NOMO-1 (cell line): Measurements from ENCODE around the gene PRKCA.

Source experiments
- DNase-seq, 2 experiments: peaks; one replicate each; lab custom pipeline; 2025; ENCODE audit not compliant: unreplicated experiment in 2 of 2; lab: John Stamatoyannopoulos, UW

Gene PRKCA

DNA sequence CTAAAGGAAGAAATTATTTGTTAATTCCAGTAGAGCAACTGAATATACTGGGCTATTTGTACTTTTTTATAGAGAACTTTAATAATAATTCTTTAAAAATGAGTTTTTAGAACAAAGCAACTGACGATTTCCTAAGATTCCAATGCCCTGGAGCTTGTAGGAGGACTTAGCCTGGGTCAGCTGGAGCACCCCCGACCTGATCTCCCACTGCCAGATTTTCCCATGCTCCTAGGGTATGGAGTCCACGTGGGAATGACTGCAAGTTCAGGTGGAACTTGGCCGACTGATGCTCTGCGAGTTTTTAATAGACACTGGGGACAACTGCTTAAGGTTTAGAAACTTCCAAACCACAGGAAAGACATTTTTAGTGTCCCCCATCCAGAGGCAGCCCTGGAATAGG is 507.0 kb downstream of the PRKCA start:
- no peak for DNase-seq

DNA sequence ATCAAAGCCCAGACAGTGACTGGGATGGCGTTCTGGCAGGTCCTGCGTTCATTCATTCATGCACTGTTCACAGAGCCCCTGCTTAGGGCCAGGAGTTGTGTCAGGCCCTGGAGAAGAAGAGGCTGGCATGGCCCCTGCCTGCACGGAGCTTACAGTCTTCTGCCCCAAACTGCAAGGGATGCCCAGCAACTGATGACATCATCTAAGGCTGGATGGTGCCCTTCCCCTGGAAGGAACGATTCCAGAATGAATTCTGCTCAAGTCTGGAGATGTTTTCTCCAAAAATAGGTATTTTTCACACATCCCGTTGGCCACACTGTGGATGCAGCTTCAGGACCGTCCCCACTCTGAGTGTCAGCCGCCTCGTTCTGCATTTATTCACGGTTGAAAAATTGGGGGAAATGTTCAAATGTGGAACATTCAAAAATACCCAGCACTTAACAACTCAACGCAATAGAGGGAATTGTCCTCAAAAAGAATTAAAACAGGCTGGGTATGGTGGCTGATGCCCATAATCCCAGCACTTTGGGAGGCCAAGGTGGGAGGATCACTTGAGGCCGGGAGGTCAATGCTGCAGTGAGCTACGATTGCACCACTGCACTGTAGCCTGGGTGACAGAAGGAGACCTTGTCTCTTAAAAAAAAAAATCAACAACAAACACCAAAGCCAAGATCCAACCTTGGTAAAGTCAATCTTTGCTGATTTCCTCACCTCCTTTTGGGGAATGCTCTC is 508.7 kb downstream of the PRKCA start:
- DNase-seq = no peak

DNA sequence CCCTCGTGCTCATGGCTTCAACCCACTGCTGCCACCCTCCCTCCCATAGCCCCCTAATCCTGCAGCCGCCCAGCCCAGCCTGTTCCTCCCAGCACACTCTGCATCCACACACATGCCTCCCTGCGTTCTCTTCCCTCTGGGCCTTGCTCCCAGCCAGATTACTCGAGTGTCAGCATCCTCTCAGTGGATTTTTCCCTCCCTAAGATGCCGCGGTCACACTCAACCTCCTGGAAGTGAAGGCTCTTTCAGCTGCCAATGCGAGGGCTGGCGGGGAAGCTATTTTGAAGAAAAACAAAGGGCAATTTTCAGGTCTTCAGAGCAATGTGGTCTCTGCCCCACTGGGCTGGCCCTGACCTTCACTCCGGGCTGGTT is 509.3 kb downstream of the PRKCA start:
- no peak for DNase-seq

GRCh38 chr17:66812571-66812970 is 510.2 kb downstream of the PRKCA start:
- no peak for DNase-seq

DNA sequence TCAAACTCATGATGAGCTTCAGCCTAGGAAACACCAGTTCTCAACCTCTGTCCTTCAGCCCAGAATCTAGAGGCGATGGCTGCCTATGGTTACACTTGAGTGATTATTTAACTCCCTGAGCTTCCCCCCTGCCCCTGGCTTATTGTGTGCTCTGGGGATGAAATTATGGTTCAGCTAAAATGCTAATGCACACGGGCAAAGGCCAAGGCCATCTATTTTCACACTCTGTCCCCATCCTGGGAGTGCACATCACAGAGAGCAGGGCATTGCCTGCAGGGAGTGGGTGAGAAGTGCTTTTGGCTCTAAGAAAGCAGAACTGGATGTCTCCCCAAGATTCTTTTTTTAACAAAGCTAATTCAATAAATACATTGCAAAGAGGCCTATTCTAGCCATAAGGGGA is 510.9 kb downstream of the PRKCA start:
- no peak for DNase-seq

DNA sequence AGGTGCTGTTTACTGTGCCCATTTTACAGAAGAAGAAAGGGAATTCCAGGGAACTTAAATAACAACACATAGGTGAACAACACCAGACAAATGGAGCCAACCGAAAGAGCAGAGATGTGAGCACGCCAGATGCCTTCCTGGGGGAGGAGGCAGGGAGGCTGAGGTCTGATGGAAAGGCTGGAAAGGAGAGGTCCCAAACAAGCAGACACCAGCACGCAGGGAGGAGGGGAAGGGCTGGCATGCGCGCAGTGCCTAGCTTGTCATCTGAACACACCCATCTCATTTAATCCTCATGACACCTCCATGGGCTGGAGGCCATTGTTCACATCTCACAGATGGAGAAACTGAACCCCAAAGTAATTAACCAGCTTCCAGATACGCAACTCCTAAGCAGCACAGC is 511.6 kb downstream of the PRKCA start:
- DNase-seq = no peak

DNA sequence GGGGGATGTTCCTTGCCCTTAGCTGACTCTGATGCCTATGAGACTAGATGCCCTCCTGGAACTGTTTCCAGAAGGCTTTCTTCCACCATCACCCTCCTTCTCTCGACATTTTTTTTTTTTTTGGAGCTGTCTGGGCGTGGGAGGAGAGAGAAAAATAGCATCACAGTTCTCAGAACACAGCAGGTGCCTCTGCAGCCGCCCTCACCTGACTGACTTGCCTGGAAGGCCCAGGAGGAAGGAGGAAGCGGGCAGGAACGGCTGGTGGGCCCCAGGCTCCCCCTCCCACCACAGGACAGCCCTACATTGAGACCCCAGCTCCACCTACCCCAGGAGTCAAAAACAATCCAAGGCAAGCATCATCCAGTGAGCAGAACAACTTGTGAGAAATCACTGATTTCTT is 512.2 kb downstream of the PRKCA start:
- no peak for DNase-seq

- DNase-seq = no peak
These were observed 515.3 kb downstream of the PRKCA start for GRCh38 chr17:66817750-66818149.

DNA sequence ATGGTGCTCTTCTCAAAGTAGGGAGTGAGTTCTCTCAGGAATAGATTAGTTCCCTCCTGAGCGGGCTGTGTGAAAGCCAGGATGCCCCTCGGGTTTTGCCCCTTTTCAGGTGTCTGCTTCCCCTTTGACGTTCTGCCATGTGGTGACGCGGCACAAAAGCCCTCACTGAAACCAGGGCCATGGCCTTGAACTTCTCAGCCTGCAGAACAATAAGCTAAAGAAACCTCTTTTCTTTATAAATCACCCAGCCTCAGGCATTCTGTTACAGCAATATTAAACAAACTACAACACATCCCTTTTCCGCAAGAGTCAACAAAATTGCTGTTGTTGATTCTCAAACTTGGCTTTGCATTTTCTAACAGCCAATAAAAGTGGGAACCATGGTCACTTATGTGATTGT is 517.1 kb downstream of the PRKCA start:
- DNase-seq = no peak

GRCh38 chr17:66822009-66822408 is 519.6 kb downstream of the PRKCA start:
- DNase-seq = no peak

GRCh38 chr17:66826856-66827255 is 524.4 kb downstream of the PRKCA start:
- DNase-seq = no peak

DNA sequence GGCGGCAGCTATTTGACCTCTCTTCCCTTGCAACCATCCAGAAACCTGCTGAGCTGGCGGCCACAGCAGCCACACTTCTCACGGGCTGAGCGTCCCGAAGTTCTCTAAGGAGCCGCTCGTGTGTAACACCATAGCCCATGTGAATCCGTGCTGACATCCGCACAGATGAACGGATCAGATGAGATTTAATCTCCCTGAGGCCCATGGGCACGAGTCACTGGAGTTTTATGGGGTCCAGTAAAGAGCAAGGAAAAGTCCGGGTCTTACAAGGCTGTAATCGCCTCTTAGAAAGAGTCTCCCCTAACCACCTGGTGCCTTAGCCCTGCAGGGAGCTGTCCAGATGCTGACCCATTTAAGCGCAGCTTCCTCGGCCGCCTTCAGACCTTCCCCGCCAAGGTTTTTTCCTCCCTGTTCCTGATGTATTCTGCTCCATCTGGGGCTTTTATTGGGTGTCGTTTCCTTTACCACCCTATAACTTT is 527.0 kb downstream of the PRKCA start:
- peak in 1 of 2 experiments; percentile 1 for DNase-seq

DNA sequence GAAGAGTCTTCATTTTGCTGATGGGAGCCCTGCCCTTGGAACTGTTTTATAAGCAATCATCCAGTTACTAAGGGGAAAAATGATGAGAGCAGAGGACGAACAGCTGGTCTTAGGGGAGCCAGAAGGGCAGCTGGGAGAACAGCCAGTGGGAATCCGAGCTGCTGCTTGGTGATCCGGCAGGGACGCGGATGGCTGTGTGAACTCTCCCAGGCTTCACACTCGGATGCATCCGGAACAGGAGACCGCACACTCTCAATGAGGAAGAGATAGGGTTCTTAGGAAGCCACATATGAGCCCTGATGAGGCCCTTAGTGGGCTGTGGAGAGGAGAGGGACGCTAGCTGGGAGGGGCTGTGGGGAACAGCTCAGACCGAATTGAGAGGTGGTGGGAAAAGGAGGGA is 527.5 kb downstream of the PRKCA start:
- no peak for DNase-seq

DNA sequence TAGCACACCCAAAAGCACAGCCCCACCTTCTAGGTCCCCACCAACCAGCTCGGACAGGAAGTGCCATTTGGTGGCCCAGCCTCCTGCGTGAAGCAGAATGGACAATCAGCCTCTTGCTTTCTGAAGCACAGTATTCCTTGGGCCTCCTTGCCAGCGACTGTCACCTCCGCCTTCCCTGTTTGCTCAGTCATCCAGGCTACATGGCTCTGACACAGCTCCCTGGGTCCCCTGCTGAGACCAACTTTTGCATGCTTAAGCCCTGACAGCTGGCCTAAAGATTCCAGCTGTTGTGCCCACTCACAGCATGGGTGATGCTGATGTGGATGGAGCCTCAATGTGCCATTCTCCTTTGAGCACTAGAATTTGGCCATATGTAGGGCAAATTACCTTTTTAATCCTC is 528.0 kb downstream of the PRKCA start:
- no peak for DNase-seq

- no peak for DNase-seq
These were observed 529.2 kb downstream of the PRKCA start for GRCh38 chr17:66831383-66832210.

GRCh38 chr17:66833201-66833600 is 530.8 kb downstream of the PRKCA start:
- no peak for DNase-seq

DNA sequence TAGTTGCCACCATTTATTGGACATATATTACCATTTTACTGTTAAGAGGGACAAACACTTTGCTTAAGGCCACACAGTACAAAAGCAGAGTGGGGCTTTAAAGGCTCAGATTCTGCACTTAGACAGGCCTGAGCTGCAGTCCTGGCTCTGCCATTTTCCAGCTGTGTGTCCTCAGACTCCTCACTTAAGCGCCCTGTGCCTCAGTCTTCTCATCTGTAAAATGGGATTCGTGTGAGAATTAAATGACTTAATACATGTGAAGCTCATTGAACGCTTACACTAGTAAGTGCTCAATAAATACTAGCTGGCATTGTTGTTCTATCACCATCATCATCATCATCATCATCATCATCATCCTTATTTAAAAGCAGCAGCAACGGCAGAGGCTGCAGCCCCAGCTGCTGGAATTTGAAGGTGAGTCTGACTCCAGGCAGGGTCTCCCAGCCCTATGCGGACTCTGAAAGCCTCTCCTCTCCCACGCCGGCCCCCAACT is 532.1 kb downstream of the PRKCA start:
- no peak for DNase-seq

- DNase-seq = no peak
These were observed 532.6 kb downstream of the PRKCA start, which contains the start of gene CACNG5 for GRCh38 chr17:66834919-66835454. Gene CACNG5, plus strand, starts transcription at chr17:66835117. Its CDS starts 42,216 bp downstream, at chr17:66877333.

- no peak for DNase-seq
These were observed 533.1 kb downstream of the PRKCA start for GRCh38 chr17:66835476-66835875.

DNA sequence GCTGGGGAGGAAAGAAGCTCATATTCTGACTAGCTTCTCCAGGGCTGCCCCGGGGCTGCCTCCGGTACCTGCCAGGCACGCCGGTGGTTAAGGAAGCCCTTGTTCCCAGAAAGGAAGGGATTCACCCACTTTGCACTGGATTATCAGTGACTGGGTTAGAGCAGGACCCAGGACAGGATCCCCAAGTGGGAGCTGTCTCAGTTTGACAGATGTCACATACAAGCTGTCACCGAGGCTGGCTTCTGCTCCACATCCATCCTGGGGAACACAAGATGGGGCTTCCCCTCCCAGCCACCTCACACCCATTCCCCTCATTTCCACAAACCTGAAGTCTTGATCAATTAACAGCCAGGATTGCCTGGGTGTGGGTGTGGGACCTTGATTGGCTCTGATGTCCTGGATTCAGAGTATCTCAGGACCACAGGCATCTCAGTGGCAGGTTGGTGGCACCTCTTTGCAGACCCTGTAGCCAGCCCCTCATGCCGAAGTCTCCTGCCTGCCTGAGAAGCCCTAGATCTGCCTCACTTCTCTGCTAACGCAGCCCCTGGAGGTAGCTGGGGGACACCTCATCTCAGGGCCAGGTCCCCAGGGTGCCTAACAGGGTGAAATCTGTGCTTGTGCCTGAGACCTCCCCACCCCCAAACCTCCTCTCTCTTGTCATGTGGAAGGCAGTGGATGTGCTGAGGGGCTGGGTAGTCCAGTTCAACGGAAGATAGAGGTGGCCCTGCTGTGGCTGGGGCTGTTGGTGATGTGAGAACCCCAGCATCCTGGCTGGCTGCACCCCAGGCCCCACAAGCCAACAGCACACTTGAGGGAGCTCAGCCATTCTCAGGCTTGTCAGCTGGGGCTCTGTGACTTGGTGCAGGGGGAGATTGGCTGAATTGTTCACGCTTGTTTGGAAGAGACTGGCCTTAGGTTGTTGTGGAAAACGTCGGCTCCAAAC is 533.9 kb downstream of the PRKCA start:
- no peak for DNase-seq
